GM12891 (cell line): ENCODE data around the gene MBD2.

ENCODE experiments used
- DNase-seq: peaks from one replicate; pipeline ENCODE4 v3.0.0; 2011; ENCODE audit warnings: low spot score; ENCODE audit not compliant: insufficient read length
- FAIRE-seq: peaks from 2 replicates; lab custom pipeline; 2011; peaks lifted over from hg19 to GRCh38; lab: Jason Lieb, UNC
- PAX5 ChIP-seq: IDR thresholded peaks from 2 replicates; pipeline ENCODE4 v1.6.1; 2011; ENCODE audit warnings: low read length, moderate library complexity, mild to moderate bottlenecking; ENCODE audit not compliant: insufficient read depth, severe bottlenecking
- POLR2A ChIP-seq: IDR thresholded peaks from 2 replicates; pipeline ENCODE4 v1.6.1; 2011; ENCODE audit warnings: low read depth, low read length, control low read depth
- POLR2AphosphoS5 ChIP-seq: IDR thresholded peaks from 2 replicates; pipeline ENCODE4 v1.6.1; 2011; ENCODE audit warnings: low read depth, low read length, control low read depth
- POU2F2 ChIP-seq: IDR thresholded peaks from 2 replicates; pipeline ENCODE4 v1.6.1; 2011; ENCODE audit warnings: low read depth, mild to moderate bottlenecking, control low read depth, low read length, moderate library complexity
- SPI1 ChIP-seq: IDR thresholded peaks from 2 replicates; pipeline ENCODE4 v1.6.1; 2011; ENCODE audit warnings: low read depth, low read length, control low read depth
- TAF1 ChIP-seq: IDR thresholded peaks from 2 replicates; pipeline ENCODE4 v1.6.1; 2011; ENCODE audit warnings: low read depth, low read length, control low read depth

Gene MBD2

GRCh38 chr18:54197747-54198411 is 26.6 kb downstream of the MBD2 start:
- FAIRE-seq (peak; percentile 38), DNase-seq (no peak)
- no peak for TF ChIP-seq PAX5
- TF ChIP-seq POU2F2: no peak
- TF ChIP-seq POLR2AphosphoS5: no peak
- no peak for TF ChIP-seq POLR2A
- no peak for TF ChIP-seq TAF1
- TF ChIP-seq SPI1: no peak

GRCh38 chr18:54193786-54194185 is 30.7 kb downstream of the MBD2 start:
- DNase-seq (no peak), FAIRE-seq (no peak)
- no peak for TF ChIP-seq TAF1
- no peak for TF ChIP-seq POU2F2
- TF ChIP-seq PAX5: no peak
- no peak for TF ChIP-seq POLR2A
- TF ChIP-seq SPI1: no peak
- TF ChIP-seq POLR2AphosphoS5: no peak

GRCh38 chr18:54192900-54193299 is 31.6 kb downstream of the MBD2 start:
- TF ChIP-seq PAX5 (no peak), POLR2A (no peak), TAF1 (no peak), SPI1 (no peak), POU2F2 (no peak), POLR2AphosphoS5 (no peak)
- FAIRE-seq (no peak), DNase-seq (no peak)

GRCh38 chr18:54192415-54192814 is 32.1 kb downstream of the MBD2 start:
- TF ChIP-seq SPI1 (no peak), POLR2AphosphoS5 (no peak), POLR2A (no peak), PAX5 (no peak), POU2F2 (no peak), TAF1 (no peak)
- FAIRE-seq (no peak), DNase-seq (no peak)

GRCh38 chr18:54191352-54191751 is 33.1 kb downstream of the MBD2 start:
- FAIRE-seq (no peak), DNase-seq (no peak)
- TF ChIP-seq SPI1: no peak

GRCh38 chr18:54187372-54187771 is 37.1 kb downstream of the MBD2 start:
- FAIRE-seq (no peak), DNase-seq (no peak)
- TF ChIP-seq PAX5 (no peak), SPI1 (no peak), TAF1 (no peak), POLR2A (no peak), POLR2AphosphoS5 (no peak), POU2F2 (no peak)

GRCh38 chr18:54184836-54185235 is 39.6 kb downstream of the MBD2 start:
- DNase-seq (no peak), FAIRE-seq (no peak)

GRCh38 chr18:54183390-54183789 is 41.1 kb downstream of the MBD2 start:
- DNase-seq (no peak), FAIRE-seq (no peak)
- TF ChIP-seq TAF1: no peak
- TF ChIP-seq PAX5: no peak

More at GRCh38 chr18:54184836-54185235, 39.6 kb downstream of the MBD2 start:
- no peak for TF ChIP-seq POU2F2
- TF ChIP-seq TAF1: no peak
- no peak for TF ChIP-seq PAX5
- TF ChIP-seq POLR2AphosphoS5: no peak
- TF ChIP-seq SPI1: no peak
- TF ChIP-seq POLR2A: no peak

- no peak for DNase-seq
- no peak for TF ChIP-seq POLR2AphosphoS5
- TF ChIP-seq POLR2A: no peak
- TF ChIP-seq PAX5: no peak
- TF ChIP-seq SPI1: no peak
- no peak for TF ChIP-seq POU2F2
- TF ChIP-seq TAF1: no peak
- FAIRE-seq: peak; percentile 51
Observed at GRCh38 chr18:54181856-54182602, 42.4 kb downstream of the MBD2 start.
